Renal pelvis (tissue), 4 donors: ENCODE measurements around the gene DHTKD1. TPM values are rescaled to one million over a fixed set of nuclear protein-coding genes. Genes with fewer than 3 reads are reported as not detected.
"Not testable (repeated sequence)": the region's sequence is repeated elsewhere in the genome, so short reads cannot be mapped to it uniquely, and the experiment has no call there.

Source experiments
- DNase-seq: peaks from one replicate; pipeline ENCODE4 v3.0.0-alpha.2; 2013
- polyA plus RNA-seq, 3 donors: library from polyadenylated mRNA; unstranded; fragments of 120-200 nt; gene quantifications; one replicate each; pipeline ENCODE4 v1.2.1, GENCODE V29; 2013; ENCODE audit not compliant: insufficient read length in 3 of 3

The DHTKD1 gene
- polyA plus RNA-seq, 3 donors = 22.8 to 39.6 (median 34.7) TPM

GRCh38 chr10:12061124-12061523 is 7.6 kb upstream of the DHTKD1 start:
- DNase-seq = no peak

- DNase-seq = no peak
Observed at GRCh38 chr10:12062754-12063482, 5.8 kb upstream of the DHTKD1 start.

GRCh38 chr10:12063483-12063818 is 5.3 kb upstream of the DHTKD1 start:
- no peak for DNase-seq

- no peak for DNase-seq
Observed at GRCh38 chr10:12067336-12067735, 1.4 kb upstream of the DHTKD1 start.

- not testable (repeated sequence) for DNase-seq
Observed at GRCh38 chr10:12071441-12071840, 2.7 kb downstream of the DHTKD1 start.

GRCh38 chr10:12073526-12073925 is 4.8 kb downstream of the DHTKD1 start:
- no peak for DNase-seq

GRCh38 chr10:12077580-12078180 is 8.9 kb downstream of the DHTKD1 start:
- DNase-seq = no peak

GRCh38 chr10:12081470-12081869 is 12.7 kb downstream of the DHTKD1 start:
- no peak for DNase-seq

- DNase-seq = no peak
Observed at GRCh38 chr10:12081879-12082557, 13.3 kb downstream of the DHTKD1 start.

- DNase-seq = no peak
Observed at GRCh38 chr10:12088919-12089318, 20.2 kb downstream of the DHTKD1 start.

- DNase-seq = no peak
Observed at GRCh38 chr10:12091421-12091820, 22.7 kb downstream of the DHTKD1 start.

- not testable (repeated sequence) for DNase-seq
Observed at GRCh38 chr10:12097361-12097760, 28.6 kb downstream of the DHTKD1 start.

- DNase-seq = no peak
Observed at GRCh38 chr10:12097791-12098190, 29.0 kb downstream of the DHTKD1 start.

- no peak for DNase-seq
Observed at GRCh38 chr10:12098966-12099365, 30.2 kb downstream of the DHTKD1 start.

GRCh38 chr10:12103802-12104201 is 35.0 kb downstream of the DHTKD1 start:
- no peak for DNase-seq

- no peak for DNase-seq
Observed at GRCh38 chr10:12107781-12108180, 39.0 kb downstream of the DHTKD1 start.

GRCh38 chr10:12109286-12109685 is 40.5 kb downstream of the DHTKD1 start:
- DNase-seq = no peak

GRCh38 chr10:12111528-12111927 is 42.8 kb downstream of the DHTKD1 start:
- DNase-seq = no peak

GRCh38 chr10:12113627-12114026 is 44.9 kb downstream of the DHTKD1 start:
- no peak for DNase-seq

GRCh38 chr10:12121673-12122072 is 52.9 kb downstream of the DHTKD1 start:
- no peak for DNase-seq

GRCh38 chr10:12129222-12130111 is 60.7 kb downstream of the DHTKD1 start, which contains the start of gene SEC61A2:
Gene SEC61A2, plus strand, starts transcription at chr10:12129677. Its CDS starts 111 bp downstream, at chr10:12129788.
- DNase-seq = peak; percentile 94

- DNase-seq = peak; percentile 61
Observed at GRCh38 chr10:12130237-12130872, 61.6 kb downstream of the DHTKD1 start.
